Spleen (tissue), 7 donors: ENCODE measurements around the gene MCC.

ENCODE experiments used
- POLR2A ChIP-seq, 3 donors: fragments of 450-650 bp; IDR thresholded peaks; one replicate each; pipeline ENCODE4 v1.5.1; 2017; ENCODE audit warnings: antibody characterized with exemption in 3 of 3, mild to moderate bottlenecking in 1 of 3
- TF ChIP-seq, protein P1 (sequence below), 11 experiments: fragments of 200-600 bp in 7 of 11; fragments of 450-650 bp in 4 of 11; sonication (generic) in 4 of 11; IDR thresholded peaks in 8 of 11; conservative IDR thresholded peaks in 3 of 11; 1 replicate in 7 of 11; 2 replicates in 4 of 11; pipeline versions ENCODE4 v1.4.0 to v1.8.0; 2016 to 2021; ENCODE audit warnings: antibody characterized with exemption in 11 of 11, inconsistent platforms in 4 of 11, mild to moderate bottlenecking in 1 of 11
- donor health status: DM: no; HTN: no; CAD: no; lungs with moderate emphysema.
- donor health status: DM: no; HTN: no; CAD: no.
- donor health status: DM: no; HTN: no; CAD: no.

DNA sequence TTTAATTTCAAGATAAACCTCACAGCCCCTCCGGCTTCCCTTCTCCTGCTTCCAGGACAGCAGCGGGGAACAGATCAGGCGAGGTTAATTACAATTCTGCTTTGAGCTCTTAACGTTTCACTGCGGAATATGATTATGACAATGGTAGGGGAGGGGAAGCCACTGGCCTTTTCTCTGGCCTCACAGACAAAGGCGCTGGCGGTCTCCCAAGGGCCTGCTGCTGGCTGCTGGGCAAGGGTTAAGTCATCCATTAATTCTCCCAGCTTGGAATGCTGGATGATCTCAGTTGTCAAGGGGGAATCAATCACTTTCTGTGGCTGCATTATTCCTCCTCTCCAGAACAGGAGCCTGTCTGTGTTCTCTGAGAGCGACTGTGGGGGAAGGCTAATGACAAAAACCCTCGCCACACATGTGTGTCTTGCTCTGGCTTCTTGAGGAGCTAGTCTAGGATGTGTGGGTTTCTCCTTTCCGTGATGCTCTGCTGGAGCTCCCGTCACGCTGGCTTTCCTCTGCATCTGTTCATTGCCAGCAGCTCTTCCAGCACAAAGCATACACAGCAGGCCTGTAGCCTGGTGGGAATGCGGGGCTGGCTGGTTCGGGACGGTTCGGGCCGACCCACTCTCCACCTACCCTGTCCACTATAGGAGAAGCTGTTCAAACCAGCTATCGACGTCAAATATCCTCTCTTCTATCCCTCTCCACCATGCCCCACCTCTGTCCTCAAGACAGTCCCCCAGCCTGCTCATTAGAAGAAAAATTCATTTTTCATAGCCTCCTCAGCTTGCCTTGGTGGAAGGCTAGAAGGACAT is 428.8 kb downstream of the MCC start:
- no peak for TF ChIP-seq POLR2A (IDR thresholded peaks at IDR 0.05)
- TF ChIP-seq, protein P1, sequence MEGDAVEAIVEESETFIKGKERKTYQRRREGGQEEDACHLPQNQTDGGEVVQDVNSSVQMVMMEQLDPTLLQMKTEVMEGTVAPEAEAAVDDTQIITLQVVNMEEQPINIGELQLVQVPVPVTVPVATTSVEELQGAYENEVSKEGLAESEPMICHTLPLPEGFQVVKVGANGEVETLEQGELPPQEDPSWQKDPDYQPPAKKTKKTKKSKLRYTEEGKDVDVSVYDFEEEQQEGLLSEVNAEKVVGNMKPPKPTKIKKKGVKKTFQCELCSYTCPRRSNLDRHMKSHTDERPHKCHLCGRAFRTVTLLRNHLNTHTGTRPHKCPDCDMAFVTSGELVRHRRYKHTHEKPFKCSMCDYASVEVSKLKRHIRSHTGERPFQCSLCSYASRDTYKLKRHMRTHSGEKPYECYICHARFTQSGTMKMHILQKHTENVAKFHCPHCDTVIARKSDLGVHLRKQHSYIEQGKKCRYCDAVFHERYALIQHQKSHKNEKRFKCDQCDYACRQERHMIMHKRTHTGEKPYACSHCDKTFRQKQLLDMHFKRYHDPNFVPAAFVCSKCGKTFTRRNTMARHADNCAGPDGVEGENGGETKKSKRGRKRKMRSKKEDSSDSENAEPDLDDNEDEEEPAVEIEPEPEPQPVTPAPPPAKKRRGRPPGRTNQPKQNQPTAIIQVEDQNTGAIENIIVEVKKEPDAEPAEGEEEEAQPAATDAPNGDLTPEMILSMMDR (IDR thresholded peaks at IDR 0.05 in 8 of 11, conservative IDR thresholded peaks at IDR 0.05 in 3 of 11): no peak
